Measurements from ENCODE around the gene SNAPC2.

Gene SNAPC2, protein sequence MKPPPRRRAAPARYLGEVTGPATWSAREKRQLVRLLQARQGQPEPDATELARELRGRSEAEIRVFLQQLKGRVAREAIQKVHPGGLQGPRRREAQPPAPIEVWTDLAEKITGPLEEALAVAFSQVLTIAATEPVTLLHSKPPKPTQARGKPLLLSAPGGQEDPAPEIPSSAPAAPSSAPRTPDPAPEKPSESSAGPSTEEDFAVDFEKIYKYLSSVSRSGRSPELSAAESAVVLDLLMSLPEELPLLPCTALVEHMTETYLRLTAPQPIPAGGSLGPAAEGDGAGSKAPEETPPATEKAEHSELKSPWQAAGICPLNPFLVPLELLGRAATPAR

DNA sequence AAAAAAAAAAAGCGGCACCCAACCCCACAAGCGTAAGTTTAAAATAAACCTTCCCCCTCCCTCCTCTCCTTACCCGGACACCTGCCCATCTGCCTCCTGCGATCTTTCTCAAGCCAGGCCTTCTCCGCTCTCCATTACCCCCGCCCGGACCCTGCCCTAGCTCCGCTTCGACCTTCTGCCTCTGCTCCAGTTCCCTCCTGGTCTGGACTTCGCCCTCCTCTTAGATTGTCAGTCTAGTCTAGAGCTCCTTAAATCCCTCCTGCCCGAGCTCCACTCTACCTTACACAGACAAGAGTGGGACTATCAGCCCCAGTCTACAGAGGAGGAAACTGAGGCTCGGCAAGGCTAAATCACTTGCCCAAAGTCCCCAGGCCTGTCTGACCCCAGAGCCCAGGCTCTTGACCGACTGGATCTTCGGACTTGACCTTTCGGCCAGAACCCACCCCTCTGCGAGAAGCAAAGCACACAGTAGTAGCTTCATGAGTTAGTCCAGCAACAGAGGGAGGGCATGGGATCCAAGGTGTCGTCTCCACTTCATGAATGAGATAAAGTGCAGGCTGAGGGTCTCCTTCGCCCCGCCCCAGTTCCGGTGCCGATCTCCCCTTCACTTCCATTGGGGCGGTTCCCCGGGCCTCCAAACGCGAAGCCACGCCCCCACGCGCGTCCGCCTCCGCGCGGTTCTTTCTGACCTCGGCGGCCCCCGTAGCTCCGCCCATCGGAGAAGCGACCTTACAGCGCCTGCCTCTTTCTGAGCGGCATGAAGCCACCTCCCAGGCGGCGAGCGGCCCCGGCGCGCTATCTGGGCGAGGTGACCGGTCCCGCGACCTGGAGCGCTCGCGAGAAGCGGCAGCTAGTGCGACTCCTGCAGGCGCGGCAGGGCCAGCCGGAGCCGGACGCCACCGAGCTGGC lies at the start of gene SNAPC2:
Gene SNAPC2 (plus strand): TSS at position 729 of the 909 bp plus-strand sequence. CDS start 29 bp downstream, at position 758.
- peak; percentile 22 for DNase-seq

GRCh38 chr19:7870571-7871436 lies 49.3 kb upstream of the SNAPC2 start:
- DNase-seq = no peak

GRCh38 chr19:7871437-7872305 lies 48.5 kb upstream of the SNAPC2 start:
- DNase-seq = peak; percentile 60

DNA sequence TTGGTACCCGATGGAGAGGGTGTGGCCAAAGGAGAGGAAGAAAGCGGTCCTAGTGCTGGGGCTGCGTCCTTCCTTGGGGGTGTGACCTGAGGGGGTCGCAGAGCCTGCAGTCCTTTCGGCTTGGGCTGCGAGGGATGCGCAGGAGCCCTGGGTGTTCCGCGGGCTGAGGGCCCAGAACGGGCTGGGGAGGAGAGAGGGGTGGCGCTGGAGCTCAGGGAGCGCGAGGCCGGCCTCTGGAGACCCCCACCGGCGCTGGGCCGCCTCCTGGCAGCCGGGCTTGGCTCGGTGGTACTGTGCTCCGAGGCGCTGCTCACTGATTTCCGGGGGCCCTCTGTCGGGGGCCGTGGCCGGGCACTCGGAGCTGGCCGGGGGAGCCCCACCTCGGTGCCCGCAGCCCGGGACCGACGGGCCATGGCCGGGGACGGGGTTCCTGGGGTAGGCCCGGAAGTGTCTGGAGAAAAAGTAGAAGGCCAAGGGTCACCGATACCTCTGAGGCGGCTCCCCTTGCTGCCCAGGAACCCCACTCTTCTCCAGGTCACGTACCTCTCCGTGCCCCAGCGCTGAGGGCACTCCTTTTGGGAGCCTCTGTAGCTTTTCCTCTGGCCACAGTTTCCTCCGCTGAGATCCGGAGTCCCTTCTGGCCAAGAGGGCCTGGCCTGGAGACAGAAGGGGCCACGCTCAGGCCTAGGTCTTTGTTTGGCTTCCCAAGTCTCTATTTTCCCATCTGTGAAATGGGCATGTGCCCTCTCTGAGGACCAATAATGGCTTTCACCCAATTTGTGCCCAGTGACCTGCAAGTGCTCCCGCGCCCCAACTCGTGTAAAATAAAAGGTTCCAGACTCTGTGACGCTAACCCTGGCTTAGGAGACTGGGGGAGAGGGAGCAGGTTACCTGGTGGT lies 47.6 kb upstream of the SNAPC2 start:
- DNase-seq = no peak

DNA sequence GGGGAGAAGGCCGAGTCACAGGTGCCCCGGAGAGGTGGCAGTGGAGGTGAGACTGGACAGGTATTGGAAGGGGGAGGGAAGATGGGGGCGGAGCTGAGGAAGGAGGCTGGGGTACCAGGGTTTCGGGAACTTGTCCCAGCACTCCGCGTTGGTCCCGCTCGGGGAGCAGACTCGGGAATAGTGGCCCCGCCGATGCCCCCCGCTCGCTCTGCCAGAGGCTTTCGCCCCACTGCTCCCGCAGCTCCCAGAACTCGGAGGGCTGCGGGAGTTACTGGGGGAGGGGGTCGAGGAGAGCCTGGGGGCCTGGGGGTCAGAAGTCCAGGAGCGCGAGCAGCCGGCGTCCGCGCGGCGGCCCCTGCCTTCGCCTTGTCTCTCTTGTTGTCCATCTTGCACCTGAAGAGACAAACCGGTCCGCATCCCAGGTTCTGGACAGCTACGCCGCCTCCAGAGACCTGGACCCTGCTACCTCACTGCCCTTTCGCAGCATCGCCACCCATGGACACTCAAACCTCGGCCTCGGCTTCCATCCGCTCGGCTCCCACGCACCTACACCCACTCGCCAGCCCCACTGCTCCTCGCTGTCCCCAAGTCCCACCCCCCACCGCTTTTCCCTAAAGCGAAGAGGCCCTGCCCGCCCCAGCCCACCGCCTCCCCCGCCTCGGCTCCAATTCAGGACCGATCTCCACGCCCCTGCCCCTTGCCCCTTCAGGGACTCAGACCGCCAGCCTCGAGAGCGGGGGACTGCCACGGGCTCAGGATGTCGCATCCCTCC lies 46.6 kb upstream of the SNAPC2 start:
- no peak for DNase-seq

DNA sequence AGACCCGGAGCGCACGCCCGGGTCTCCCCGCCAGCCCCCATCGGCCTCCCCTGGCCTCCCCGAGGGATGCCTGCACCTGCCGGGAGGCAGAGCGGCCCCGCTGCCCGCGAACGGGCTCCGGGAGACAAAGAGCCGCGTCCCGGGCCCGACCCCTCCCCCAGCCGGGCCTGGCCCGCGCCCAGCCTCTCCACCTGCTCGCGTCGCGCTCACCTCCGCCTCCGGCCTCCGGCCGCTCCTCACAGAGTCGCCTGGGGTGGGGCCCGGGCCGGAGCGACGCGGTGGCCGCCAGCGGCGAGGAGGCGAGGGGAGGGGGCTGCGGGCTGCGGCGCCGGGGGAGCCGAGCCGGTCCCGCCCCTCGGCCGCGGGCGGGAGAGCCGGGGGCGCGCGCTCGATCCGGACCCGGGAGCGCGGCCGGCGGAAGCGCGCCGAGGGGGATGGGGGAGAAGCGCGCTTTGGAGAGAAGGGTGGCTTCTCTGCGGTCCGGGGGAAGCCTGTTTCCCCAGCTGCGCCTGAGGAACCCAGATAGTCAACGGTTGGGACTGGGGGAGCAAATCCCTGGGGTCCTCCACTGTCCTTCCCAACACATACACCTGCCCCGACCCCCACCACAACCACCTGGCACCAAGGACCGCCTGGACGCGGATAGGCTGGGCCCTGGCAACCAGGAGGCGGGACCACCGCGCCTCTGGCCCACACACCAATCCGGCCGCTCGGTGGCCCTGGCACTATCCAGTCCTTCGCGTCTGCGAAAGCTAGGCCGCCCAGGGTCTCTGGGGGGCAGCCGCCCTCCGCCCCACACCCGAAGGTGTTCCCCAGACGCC lies 45.9 kb upstream of the SNAPC2 start, which contains the start of gene PRR36:
Gene PRR36 (minus strand): TSS at position 315 of the 821 bp plus-strand sequence. CDS start 701 bp downstream, outside the sequence.
- DNase-seq = no peak

DNA sequence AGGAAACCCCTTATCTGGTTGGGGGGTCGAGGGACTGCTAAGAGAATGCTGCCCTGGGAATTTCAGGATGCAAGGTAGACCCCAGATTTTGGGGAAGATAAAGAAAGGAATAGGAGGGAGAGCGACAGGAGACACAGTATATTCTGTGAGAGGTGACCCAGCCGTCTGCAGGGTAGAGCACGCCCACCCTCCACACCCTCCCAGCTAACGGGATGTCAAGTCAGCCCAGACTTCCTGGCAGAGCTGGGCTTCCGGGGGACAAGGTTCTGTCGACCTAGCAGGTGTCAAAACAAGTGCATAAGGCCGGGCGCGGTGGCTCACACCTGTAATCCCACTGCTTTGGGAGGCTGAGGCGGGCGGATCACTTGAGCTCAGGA lies 45.3 kb upstream of the SNAPC2 start:
- no peak for DNase-seq

DNA sequence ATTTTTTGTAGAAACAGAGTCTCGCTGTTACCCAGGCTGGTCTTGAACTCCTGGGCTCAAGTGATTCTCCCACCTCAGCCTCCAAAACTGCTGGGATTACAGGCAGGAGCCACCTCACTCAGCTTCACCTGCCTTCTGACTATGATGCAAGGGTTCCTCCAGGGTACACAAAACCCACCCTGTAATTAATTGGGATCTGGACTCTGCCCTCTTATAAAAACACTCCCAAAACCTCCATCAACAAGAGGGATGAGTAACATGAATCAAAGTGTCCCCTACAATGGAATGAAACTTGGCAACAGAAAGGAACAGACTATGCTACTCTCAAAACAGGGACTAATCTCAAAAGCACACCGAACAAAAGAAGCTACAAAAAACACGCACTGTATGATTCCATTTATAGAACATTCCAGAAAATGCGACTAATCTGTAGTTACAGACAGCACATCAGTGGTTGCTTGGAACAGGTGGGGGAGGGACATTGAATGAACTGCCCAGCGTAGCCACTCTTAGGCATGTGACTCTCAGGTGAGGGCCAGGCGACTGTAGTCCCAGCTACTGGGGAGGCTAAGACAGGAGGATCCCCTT lies 42.8 kb upstream of the SNAPC2 start:
- no peak for DNase-seq

DNA sequence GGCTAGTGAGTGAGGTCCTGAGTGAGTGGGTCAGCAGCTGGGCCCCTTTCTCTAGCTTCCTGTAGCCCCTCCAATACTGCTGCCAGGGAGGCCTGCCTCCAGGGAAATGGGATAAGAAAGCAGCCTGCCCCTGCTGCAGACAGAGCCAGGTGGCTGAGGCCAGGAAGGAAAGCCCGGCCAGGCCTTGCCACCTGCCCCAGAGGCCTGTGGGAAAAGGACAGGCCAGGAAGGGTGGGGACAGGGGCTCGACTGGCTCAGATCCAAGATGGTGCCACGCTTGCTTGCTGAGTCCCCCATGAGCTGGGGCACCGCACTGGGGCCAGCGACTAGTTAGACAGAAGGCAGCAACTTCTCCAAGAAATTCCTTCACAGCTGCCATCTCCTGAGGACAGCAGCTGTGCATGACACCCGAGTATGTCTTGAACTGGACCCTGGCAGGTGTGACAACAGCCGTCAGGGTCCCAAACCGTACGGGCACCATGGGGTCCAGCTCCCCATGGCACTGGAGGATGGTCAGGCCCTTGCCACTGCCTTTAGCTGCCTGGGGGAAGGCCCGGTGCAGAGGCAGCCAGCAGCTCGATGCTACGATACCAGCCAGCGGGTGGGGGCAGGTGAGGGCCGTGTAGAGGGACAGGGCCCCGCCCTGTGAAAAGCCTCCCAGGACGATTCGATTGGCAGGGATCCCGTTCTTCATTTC lies 40.9 kb upstream of the SNAPC2 start:
- no peak for DNase-seq

- no peak for DNase-seq
Observed at GRCh38 chr19:7879836-7880235, 40.3 kb upstream of the SNAPC2 start.

DNA sequence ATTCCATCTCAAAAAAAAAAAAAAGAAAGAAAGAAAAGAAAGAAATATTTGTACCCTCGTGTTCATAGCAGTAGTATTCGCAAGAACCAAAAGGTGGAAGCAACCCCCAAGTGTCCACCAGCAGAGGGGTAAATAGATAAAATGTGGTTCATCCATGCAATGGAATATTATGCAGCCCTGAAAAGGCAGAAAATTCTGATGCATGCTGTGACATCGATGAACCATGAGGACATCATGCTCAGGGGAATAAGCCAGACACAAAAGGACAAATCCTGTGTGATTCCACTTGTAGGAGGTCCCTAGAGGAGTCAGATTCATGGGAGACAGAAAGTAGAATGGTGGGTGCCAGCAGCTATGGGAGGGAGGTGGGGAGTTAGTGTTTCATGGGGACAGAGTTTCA lies 38.2 kb upstream of the SNAPC2 start:
- no peak for DNase-seq

- no peak for DNase-seq
Observed at GRCh38 chr19:7883105-7883504, 37.0 kb upstream of the SNAPC2 start.

DNA sequence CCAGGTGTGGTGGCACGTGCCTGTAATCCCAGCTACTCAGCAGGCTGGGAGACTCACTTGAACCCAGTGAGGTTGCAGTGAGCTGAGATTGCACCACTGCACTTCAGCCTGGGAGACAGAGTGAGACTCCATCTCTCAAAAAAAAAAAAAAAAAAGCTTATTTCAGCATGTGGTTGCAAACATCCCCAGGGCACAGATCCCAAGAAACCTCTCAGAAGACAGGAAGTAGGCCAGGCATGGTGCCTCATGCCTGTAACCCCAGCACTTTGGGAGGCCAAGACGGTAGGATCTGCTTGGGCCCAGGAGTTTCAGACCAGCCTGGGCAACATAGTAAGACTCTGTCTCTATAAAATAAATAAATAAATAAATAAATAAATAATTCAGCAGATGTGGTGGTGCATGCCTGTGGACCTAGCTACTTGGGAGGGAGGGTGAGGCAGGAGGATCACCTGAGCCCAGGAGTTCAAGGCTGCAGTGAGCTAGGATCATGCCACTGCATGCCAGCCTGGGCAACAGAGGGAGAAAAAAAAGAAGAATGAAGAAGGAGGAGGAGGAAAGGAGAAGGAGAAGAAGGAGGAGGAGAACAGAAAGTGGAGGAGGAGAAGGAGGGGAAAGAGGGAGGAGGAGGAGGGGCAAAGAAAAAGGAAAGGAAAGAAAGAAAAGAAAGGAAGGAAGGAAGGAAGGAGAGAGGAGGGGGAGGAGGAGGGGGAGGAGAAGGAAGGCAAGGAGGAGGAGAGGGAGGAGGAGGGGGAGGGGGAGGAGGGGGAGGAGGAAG lies 36.2 kb upstream of the SNAPC2 start:
- DNase-seq = no peak

GRCh38 chr19:7885818-7886217 lies 34.3 kb upstream of the SNAPC2 start:
- DNase-seq = no peak

DNA sequence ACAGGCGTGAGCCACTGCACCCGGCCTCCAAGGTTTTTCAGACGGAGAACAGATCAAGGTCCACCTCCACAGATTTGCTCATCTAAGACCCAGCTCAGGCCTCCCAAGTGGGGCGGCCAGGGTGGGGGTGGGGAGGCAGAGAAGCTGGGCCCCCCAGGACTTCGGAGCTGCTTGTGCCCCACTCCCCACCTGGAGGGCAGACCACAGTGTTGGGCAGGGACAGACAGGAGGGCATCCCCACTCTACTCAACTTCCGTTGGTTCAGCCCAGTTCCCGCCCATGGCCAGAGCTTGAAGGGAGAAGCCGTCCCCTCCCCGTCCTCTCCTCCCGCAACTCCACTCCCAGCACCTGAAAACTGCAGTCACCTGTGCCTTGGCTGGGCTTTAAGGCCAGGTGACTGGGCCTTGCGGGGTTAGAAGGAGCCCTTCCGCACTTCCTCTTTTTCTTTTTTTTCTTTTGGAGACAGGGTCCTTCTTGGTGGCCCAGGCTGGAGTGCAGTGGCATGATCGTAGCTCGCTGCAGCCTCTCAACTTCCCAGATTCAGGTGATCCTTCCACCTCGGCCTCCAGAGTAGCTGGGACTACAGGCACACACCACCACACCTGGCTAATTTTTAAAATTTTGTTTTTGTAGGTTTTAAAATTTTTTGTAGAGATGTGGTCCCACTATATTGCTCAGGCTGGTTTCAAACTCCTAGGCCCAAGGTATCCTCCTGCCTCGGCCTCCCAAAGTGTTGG lies 32.6 kb upstream of the SNAPC2 start:
- DNase-seq = no peak

DNA sequence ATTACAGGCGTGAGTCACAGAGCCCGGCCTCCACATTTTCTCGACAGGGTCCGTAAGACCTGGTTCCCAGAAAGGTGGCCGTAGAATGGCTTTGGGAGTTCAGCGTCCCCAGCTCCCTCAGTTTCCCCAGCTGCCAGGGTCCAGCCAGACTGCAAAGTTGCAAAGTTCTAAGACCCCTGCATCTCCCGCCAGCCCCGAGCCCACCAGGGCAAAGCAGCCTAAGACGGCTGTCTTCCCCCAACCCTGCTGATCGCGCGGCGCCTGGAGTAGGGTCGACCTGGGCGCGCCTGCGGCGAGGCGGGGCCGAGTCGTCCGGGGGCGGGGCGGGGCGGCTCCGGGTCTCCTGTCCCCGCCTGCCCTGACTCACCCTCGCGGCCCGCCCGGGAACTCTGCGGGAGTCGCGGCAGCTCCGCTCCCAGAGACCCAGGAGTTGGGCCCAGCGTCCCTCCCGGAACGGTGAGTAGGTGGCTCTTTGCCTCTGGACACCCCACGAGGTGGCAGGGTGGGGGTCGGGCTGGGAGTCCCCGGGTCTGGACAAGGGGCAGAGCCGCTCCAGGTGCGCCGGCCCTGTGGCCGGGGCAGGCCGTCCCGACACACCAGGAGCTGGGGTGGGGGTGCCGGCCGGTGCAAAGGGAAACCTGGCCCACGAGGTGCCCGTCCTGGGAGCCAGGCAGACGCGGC lies 31.9 kb upstream of the SNAPC2 start, which contains the start of gene LRRC8E:
Gene LRRC8E (plus strand): TSS at position 366 of the 681 bp plus-strand sequence. CDS start 7,094 bp downstream, outside the sequence.
- DNase-seq = no peak

All from NCI-H187 treated with DMSO at 0.1 percent for 48 hours (cell line).